Measurements from ENCODE around the gene PTBP3.
"Not testable (repeated sequence)": the region's sequence is repeated elsewhere in the genome, so short reads cannot be mapped to it uniquely, and the experiment has no call there.

Gene PTBP3, protein sequence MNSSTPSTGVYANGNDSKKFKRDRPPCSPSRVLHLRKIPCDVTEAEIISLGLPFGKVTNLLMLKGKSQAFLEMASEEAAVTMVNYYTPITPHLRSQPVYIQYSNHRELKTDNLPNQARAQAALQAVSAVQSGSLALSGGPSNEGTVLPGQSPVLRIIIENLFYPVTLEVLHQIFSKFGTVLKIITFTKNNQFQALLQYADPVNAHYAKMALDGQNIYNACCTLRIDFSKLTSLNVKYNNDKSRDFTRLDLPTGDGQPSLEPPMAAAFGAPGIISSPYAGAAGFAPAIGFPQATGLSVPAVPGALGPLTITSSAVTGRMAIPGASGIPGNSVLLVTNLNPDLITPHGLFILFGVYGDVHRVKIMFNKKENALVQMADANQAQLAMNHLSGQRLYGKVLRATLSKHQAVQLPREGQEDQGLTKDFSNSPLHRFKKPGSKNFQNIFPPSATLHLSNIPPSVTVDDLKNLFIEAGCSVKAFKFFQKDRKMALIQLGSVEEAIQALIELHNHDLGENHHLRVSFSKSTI

DNA sequence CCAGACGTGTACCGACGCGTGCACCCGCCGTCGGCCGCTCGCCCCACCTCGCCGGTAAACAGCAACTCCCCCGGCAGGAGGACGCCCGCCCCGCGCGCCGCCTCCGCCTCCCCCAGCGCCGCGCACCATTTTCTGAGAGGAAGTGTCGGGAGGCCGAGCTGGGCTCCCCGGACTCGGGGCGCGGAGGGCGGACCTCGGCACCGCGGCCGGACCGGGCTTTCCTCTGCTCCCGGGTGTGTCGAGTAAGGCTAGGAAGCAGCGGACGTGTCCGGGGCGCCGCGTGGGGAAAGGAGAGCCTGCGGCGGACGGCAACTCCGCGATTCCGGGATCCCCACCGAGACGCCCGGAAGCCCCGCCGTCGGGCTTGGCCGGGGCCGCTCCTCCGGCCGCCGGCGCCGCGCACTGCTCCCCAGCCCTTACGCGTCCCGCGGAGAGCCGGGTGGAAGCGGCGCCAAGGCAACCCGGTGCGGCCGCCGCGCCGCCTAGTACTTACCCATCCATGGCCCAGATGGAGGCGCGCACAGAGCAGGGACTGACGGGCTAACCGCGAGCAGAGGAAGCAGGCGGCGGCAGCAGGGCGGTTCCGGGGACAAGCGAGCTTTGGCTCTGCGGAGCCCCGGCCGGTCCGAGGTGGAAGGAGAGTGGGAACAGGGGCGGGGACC is at the start of gene PTBP3:
Gene PTBP3, minus strand, starts transcription at position 643 of the 662 bp plus-strand sequence. CDS start 35,754 bp downstream, outside the sequence.
- DNase-seq (ENCODE audit: low read depth in 2 of 3, low spot score in 1 of 3) = peak; percentile 44 to 69 (median 49)

DNA sequence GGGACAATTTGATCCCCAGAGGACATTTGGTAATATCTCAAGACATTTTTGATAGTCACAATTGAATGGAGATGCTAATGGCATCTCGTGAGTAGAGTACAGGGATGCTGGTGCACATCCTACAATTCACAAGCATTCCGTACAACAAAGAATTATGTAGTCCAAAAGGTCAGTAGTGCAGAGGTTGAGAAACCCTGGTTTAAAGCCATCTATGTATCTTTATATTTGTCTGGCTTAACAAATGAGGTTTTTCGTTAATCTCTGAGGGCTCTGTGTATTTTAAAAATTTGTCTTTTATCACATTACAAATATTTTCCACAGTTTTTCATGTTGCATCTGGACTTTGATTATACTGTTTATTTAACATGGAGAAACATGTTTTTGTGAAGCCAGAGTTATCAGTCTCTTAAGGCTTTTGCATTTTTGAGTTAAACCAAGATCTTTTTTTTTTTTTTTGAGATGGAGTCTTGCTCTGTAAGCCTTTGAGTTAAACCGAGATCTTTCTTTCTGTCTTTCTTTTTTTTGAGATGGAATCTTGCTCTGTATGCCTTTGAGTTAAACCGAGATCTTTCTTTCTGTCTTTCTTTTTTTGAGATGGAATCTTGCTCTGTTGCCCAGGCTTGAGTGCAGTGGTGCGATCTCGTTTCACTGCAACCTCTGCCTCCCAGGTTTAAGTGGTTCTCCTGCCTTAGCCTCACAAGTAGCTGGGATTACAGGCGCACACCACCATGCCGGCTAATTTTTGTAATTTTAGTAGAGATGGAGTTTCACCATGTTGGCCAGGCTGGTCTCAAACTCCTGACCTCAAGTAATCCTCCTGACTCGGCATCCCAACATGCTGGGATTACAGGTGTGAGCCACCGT is 49.3 kb upstream of the PTBP3 start:
- no peak for DNase-seq (ENCODE audit: low read depth in 2 of 3, low spot score in 1 of 3)

DNA sequence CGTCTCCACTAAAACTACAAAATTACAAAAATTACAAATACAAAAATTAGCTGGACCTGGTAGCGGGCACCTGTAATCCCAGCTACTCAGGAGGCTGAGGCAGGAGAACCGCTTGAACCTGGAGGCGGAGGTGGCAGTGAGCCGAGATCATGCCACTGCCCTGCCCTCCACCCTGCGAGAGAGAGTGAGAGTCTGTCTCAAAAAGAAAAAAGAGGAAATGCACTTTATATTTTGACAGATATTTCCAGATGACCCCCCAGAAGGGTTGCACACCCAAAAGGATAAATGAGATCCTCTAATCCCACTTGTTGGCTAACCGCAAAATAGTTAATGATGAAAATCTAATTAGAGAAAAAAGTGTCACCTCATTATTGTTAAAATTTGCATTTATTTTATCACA is 48.6 kb upstream of the PTBP3 start:
- no peak for DNase-seq (ENCODE audit: low read depth in 2 of 3, low spot score in 1 of 3)

- DNase-seq (ENCODE audit: low read depth in 2 of 3, low spot score in 1 of 3) = no peak
Measured at GRCh38 chr9:112380825-112381221, 47.4 kb upstream of the PTBP3 start.

DNA sequence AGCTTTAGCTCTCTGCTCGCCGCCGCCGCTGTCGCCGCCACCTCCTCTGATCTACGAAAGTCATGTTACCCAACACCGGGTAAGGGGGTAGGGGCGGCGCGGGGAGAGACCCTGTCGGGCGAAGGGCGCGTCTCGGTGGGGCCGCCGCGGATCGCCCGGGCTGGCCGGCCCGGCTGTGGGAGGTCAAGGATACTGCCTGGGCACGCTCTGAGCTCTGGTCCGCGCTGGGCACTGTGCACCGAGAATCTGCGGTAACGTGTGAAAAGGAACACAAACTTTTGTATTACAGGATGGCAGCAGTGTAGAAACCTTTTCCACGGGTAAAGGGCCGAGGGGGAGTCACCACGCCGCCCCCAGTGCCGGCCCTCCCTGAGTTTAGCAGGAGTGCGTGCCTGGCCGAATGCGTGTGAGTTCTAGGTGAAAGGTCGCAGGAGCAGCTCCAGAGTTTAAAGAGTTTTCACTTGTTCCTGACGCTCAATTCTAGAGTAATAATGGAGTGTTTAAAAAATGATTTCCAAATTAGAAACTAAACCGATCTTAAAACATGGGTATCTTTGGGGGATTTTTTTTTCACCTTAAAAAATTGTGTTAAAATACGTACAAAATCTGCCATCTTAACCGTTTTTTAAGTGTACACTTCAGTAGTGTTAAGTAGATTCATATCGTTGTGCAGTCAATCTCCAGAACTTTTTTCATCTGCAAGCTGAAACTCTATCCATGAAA is 46.8 kb upstream of the PTBP3 start, which contains the start of gene HSDL2:
Gene HSDL2, plus strand, starts transcription at position 7 of the 723 bp plus-strand sequence. Its CDS starts 56 bp downstream, at position 63.
- peak in 1 of 3 donors; percentile 10 for DNase-seq (ENCODE audit: low read depth in 2 of 3, low spot score in 1 of 3)

DNA sequence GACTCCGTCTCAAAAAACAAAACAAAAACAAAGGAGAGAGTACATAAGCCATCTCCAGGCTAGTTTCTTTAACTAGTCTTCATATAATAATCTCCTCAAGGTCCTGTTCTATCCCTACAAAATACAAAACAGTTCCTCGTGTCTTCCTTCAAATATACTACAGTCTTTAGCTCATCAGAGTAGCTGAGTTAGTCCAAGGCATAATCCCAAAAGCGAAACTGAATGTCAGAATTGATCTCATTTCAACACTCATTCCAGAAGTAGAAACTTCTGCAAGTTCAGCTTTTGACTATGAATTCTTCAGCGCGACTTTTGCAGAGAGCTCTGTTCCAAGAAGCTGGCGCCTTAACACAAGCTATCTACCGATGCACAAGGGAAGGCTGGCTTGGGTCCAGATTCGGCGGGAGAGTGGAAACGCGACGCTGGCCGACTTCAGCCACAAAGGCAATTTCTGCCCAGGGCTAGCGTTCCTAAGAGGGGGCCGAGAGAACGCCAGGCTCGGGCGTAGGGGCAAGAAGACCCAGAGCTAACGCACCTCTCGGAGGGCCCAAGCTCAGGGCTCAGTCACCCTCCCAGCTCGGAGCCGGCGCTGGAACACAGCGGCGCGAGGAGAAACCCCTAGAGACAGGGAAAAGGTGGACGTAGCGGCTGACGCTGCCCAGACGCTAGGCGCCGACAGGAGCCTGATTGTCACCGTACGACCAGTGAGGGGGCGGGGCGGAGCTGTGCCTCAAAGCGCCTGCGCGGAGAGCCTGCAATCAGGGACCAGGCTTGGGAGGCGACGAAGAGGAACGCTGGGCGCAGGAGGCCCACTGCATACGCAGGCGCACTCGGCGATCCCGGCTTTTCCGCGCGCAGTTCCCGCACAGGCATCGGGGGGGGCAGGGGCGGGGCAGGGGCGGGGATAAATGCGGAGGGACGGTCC is 46.0 kb upstream of the PTBP3 start:
- DNase-seq (ENCODE audit: low read depth in 2 of 3, low spot score in 1 of 3) = peak; percentile 96 to 98 (median 98)

GRCh38 chr9:112378328-112379176 is 45.1 kb upstream of the PTBP3 start:
- DNase-seq (ENCODE audit: low read depth in 2 of 3, low spot score in 1 of 3) = peak; percentile 21 to 25 (median 23)

- DNase-seq (ENCODE audit: low read depth in 2 of 3, low spot score in 1 of 3) = no peak
Measured at GRCh38 chr9:112377684-112378327, 44.4 kb upstream of the PTBP3 start.

DNA sequence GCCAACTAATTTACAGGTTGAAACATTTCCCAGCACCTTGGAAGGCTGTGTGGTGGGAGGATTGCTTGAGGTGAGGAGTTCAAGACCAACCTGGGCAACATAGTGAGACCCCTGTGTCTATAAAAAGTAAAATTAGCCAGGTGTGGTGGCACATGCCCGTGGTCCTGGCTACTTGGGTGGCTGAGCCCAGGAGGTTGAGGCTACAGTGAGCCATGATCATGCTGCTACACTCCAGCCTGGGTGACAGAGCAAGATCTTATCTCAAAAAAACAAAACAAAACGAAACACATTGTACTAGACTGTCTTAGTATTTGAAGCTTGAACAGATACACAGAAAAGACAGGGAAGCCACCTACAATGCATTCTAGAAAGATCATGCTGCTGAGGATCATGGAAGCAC is 43.7 kb upstream of the PTBP3 start:
- no peak for DNase-seq (ENCODE audit: low read depth in 2 of 3, low spot score in 1 of 3)

DNA sequence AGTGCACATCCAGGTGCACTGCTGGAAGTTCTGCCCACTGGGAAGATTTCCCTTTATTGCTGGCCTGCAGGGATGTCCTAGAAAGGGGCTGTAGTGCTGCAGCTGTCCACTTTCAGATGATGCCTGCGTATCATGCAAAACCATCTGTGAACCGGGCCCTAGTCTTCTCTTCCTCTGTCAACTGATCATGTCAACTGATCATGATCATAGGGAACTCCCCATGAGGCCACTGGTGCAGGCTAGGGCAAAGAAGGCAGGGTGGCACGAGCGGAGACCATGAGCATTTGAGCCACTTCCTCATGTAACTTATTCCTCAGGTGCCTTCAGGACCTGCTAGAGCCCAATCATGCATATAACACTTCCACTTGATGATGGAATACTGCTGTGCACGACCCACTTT is 41.9 kb upstream of the PTBP3 start:
- DNase-seq (ENCODE audit: low read depth in 2 of 3, low spot score in 1 of 3) = no peak

DNA sequence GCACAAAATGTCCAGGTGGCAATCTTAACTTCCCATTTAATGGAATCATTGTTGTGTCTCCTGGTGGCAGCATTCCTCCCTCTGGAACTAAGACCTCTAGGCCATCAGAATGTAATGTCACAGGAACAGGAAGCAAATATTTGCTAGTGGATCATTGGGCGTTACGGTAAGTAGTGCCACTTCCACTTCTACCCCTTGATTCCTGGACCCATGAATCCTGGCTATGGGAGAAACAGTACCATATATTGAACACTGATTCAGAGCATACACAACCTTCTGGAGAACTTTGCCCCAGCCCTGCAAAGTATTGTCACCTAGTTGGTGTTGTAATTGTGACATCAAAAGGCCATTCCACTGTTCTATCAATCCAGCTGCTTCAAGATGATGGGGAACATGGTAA is 40.8 kb upstream of the PTBP3 start:
- not testable (repeated sequence) for DNase-seq (ENCODE audit: low read depth in 2 of 3, low spot score in 1 of 3)

GRCh38 chr9:112373666-112374065 is 40.2 kb upstream of the PTBP3 start:
- not testable (repeated sequence) for DNase-seq (ENCODE audit: low read depth in 2 of 3, low spot score in 1 of 3)

DNA sequence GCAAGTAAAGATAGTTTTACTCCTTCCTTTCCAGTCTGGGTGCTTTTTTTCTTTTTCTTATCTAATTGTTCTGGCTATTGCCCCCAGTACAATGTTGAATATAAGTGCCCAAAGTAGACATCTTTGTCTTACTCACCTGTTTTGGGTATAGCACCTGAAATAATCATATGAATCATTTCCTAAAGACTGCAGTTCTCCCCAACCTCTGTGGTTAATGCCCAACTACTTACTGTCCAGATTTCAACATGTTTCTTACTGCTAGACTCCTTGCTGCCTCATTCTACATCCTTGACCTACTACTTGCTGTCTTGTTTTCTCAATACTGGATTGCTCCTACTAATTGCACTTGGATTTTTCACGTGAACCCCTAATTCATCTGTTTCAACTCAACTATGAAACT is 37.6 kb upstream of the PTBP3 start:
- DNase-seq (ENCODE audit: low read depth in 2 of 3, low spot score in 1 of 3) = no peak

DNA sequence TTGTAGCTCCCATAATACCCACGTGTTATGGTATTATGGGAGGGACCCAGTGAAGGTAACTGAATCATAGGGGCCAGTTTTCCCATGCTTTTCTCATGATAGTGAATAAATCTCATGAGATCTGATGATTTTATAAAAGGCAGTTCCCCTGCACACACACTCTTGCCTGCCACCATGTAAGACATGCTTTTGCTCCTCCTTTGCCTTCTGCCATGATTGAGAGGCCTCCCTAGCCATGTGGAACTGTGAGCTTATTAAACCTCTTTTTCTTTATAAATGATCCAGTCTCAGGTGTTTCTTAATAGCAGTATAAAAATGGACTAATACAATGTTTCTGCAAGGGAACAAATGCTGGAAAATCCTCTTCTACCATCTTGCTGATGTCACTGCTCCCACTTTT is 36.4 kb upstream of the PTBP3 start:
- no peak for DNase-seq (ENCODE audit: low read depth in 2 of 3, low spot score in 1 of 3)

- DNase-seq (ENCODE audit: low read depth in 2 of 3, low spot score in 1 of 3) = no peak
Measured at GRCh38 chr9:112367465-112367864, 34.0 kb upstream of the PTBP3 start.

GRCh38 chr9:112366591-112366990 is 33.2 kb upstream of the PTBP3 start:
- no peak for DNase-seq (ENCODE audit: low read depth in 2 of 3, low spot score in 1 of 3)

- DNase-seq (ENCODE audit: low read depth in 2 of 3, low spot score in 1 of 3) = not testable (repeated sequence)
Measured at GRCh38 chr9:112365257-112365656, 31.8 kb upstream of the PTBP3 start.

DNA sequence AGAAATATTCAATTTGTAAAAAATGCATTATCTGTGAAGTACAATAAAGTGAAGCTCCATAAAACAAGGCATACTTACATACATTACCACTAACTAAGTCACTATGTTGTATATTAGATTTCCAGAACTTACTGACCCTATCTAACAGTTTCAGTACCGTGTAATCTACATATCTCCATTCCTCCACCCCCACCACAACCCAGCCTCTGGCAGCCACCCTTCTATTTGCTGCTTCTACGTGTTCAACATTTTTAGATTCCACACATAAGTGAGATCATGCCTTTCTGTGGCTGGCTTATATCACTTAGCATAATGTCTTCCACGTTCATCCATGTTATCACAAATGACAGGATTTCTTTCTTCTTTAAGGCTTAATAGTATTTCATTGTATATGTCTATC is 31.3 kb upstream of the PTBP3 start:
- DNase-seq (ENCODE audit: low read depth in 2 of 3, low spot score in 1 of 3) = no peak
